BLaER1 (cell line): ENCODE data around the gene XPR1.

Source experiments
- H3K27ac ChIP-seq: shearing (Covaris generic); formaldehyde crosslinking; 2 replicates; pipeline ENCODE4 v1.8.1; 2022
- H3K27me3 ChIP-seq: shearing (Covaris generic); formaldehyde crosslinking; 2 replicates; pipeline ENCODE4 v1.8.1; 2022
- H3K36me3 ChIP-seq: shearing (Covaris generic); formaldehyde crosslinking; 2 replicates; pipeline ENCODE4 v1.8.1; 2022
- H3K4me1 ChIP-seq: shearing (Covaris generic); formaldehyde crosslinking; 2 replicates; pipeline ENCODE4 v1.8.1; 2022
- H3K4me2 ChIP-seq: shearing (Covaris generic); formaldehyde crosslinking; 2 replicates; pipeline ENCODE4 v1.8.1; 2022
- H3K4me3 ChIP-seq: shearing (Covaris generic); formaldehyde crosslinking; 2 replicates; pipeline ENCODE4 v1.8.1; 2022
- H3K9ac ChIP-seq: shearing (Covaris generic); formaldehyde crosslinking; 2 replicates; pipeline ENCODE4 v1.8.1; 2022
- H3K9me3 ChIP-seq: shearing (Covaris generic); formaldehyde crosslinking; 2 replicates; pipeline ENCODE4 v1.8.1; 2022
- H4K20me1 ChIP-seq: shearing (Covaris generic); formaldehyde crosslinking; 2 replicates; pipeline ENCODE4 v1.8.1; 2022
- Cebpa-rat ChIP-seq: shearing (Covaris generic); IDR thresholded peaks from 2 replicates; pipeline ENCODE4 v1.8.1; 2022

Gene XPR1

GRCh38 chr1:180928331-180929230 lies 296.8 kb downstream of the XPR1 start:
- Histone ChIP-seq H3K4me2 (peak overlapping the region; percentile 92), H4K20me1 (no peaks in the 10 kb centered on the region), H3K27me3 (no peaks in the 10 kb centered on the region), H3K9me3 (no peaks in the 10 kb centered on the region), H3K4me3 (peak overlapping the region; percentile 26; the same call in 1 of the 2 replicates), H3K36me3 (no peaks in the 10 kb centered on the region), H3K4me1 (peaks cover 100% of the 10 kb centered on the region), H3K27ac (peak overlapping the region; percentile 78), H3K9ac (peak overlapping the region; percentile 49)
- TF ChIP-seq Cebpa-rat, result no peak

- TF ChIP-seq Cebpa-rat, result no peak
- no peaks in the 10 kb centered on the region for H3K27me3 ChIP-seq
- H3K9me3 ChIP-seq, result no peaks in the 10 kb centered on the region
- H3K27ac ChIP-seq, result peak overlapping the region; percentile 78
- peak overlapping the region; percentile 92 for H3K4me2 ChIP-seq
- no peak overlapping the region for H3K4me3 ChIP-seq
- H3K4me1 ChIP-seq, result peaks cover 100% of the 10 kb centered on the region
- no peak overlapping the region; the same call in 1 of the 2 replicates for H3K9ac ChIP-seq
- no peaks in the 10 kb centered on the region for H3K36me3 ChIP-seq
- H4K20me1 ChIP-seq, result no peaks in the 10 kb centered on the region
These were observed 297.6 kb downstream of the XPR1 start for GRCh38 chr1:180929389-180929788.

DNA sequence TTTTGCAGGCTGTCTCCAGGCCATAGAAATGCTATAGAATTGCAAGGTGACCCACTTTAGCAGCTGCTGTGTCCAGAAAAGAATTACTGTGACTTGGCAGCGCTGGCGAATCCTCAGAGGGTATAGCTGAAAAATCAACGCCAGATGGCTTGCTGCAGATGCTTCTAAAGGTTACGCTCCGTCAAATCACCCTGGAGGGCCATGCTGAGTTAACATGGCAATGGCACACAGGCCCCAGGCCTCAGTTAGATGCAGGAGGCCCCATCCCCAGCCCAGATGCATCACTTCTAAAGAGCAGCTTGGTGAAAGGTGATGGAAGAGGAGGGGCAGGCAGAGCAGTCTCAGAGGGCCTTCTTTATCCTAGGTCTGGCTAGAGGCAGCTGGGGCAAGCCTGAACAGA lies 298.9 kb downstream of the XPR1 start:
- Histone ChIP-seq H3K4me1 (peaks cover 100% of the 10 kb centered on the region), H3K4me3 (no peak overlapping the region), H3K27me3 (no peaks in the 10 kb centered on the region), H3K36me3 (no peaks in the 10 kb centered on the region), H4K20me1 (no peaks in the 10 kb centered on the region), H3K27ac (peak overlapping the region; percentile 78), H3K9me3 (no peaks in the 10 kb centered on the region), H3K4me2 (peak overlapping the region; percentile 92), H3K9ac (peak overlapping the region; percentile 23; the same call in 1 of the 2 replicates)
- TF ChIP-seq Cebpa-rat, result no peak

GRCh38 chr1:180931529-180931928 lies 299.7 kb downstream of the XPR1 start:
- Histone ChIP-seq H3K27me3 (no peaks in the 10 kb centered on the region), H4K20me1 (no peaks in the 10 kb centered on the region), H3K4me1 (peaks cover 100% of the 10 kb centered on the region), H3K9me3 (no peaks in the 10 kb centered on the region), H3K27ac (peak overlapping the region; percentile 78), H3K4me2 (peak overlapping the region; percentile 92), H3K36me3 (no peaks in the 10 kb centered on the region), H3K9ac (peak overlapping the region; percentile 23), H3K4me3 (no peak overlapping the region)
- peak; percentile 84 for TF ChIP-seq Cebpa-rat

- peak overlapping the region; percentile 23; the same call in 1 of the 2 replicates for H3K9ac ChIP-seq
- H3K4me1 ChIP-seq, result peaks cover 100% of the 10 kb centered on the region
These were observed 300.6 kb downstream of the XPR1 start for GRCh38 chr1:180932378-180932777.

DNA sequence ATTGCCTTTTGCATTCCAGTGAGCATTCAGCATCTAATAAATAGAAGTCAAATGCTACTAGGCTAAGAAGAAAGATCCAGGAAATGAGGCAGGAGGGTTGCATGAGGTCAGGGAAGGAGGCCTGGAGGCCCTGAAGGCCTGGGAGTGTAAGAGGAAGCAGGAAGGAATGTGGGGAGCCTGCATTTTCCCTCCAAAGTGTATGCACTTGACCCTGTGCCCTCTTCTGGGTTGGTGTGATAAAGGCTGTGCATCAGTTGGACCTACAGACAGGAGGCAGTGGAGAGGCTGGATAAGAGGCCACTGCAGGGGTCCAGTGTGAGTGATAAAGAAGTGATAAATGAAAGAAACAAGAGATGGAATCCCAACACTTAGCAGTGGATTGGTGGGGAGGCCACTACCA lies 301.3 kb downstream of the XPR1 start:
- Histone ChIP-seq H3K4me2 (peak overlapping the region; percentile 92), H3K4me3 (no peak overlapping the region), H4K20me1 (no peaks in the 10 kb centered on the region), H3K36me3 (no peaks in the 10 kb centered on the region), H3K27me3 (no peaks in the 10 kb centered on the region), H3K9me3 (no peaks in the 10 kb centered on the region), H3K4me1 (peaks cover 100% of the 10 kb centered on the region), H3K27ac (peak overlapping the region; percentile 78; the same call in 1 of the 2 replicates), H3K9ac (no peak overlapping the region)
- TF ChIP-seq Cebpa-rat, result no peak

More at GRCh38 chr1:180932378-180932777, 300.6 kb downstream of the XPR1 start:
- Histone ChIP-seq H3K27me3 (no peaks in the 10 kb centered on the region), H3K36me3 (no peaks in the 10 kb centered on the region), H3K4me3 (no peak overlapping the region), H4K20me1 (no peaks in the 10 kb centered on the region), H3K27ac (peak overlapping the region; percentile 78), H3K4me2 (peak overlapping the region; percentile 92), H3K9me3 (no peaks in the 10 kb centered on the region)
- no peak for TF ChIP-seq Cebpa-rat

DNA sequence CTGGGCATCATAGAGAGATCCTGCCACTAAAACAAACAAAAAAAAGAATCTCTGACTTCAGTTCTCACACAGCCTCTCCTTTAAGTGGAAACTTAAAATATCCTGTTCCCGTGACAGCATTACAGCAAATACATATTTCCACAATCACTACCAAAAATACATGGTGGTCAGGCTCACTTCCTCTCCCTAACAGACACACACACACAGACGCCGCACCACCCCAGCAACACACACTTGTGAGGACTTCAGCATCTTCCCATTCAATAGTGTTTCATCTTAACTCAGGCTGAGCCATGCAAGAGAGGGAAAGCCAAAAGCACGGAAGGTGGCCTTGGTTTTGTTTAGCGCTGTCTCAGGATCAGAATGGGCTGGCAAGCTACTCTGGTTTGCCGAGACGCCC lies 302.7 kb downstream of the XPR1 start:
- Histone ChIP-seq H3K9ac (peak overlapping the region; percentile 54), H3K27me3 (no peaks in the 10 kb centered on the region), H3K4me3 (peak overlapping the region; percentile 27), H3K9me3 (no peaks in the 10 kb centered on the region), H3K36me3 (no peaks in the 10 kb centered on the region), H3K4me1 (peaks cover 100% of the 10 kb centered on the region), H3K4me2 (peak overlapping the region; percentile 92), H3K27ac (peak overlapping the region; percentile 75), H4K20me1 (no peaks in the 10 kb centered on the region)
- no peak for TF ChIP-seq Cebpa-rat

- Histone ChIP-seq H3K9ac (peak overlapping the region; percentile 54), H3K9me3 (no peaks in the 10 kb centered on the region)
- no peak for TF ChIP-seq Cebpa-rat
These were observed 303.7 kb downstream of the XPR1 start for GRCh38 chr1:180935326-180936109.

GRCh38 chr1:180936110-180937011 lies 304.5 kb downstream of the XPR1 start:
- H3K36me3 ChIP-seq, result 0 out of 2 replicates have a peak, but pooled peaks cover 3% of the 10 kb centered on the region
- peak overlapping the region; percentile 92 for H3K4me2 ChIP-seq
- H4K20me1 ChIP-seq, result no peaks in the 10 kb centered on the region
- peak overlapping the region; percentile 54; the same call in 1 of the 2 replicates for H3K9ac ChIP-seq
- TF ChIP-seq Cebpa-rat, result no peak
- H3K4me3 ChIP-seq, result no peak overlapping the region
- no peaks in the 10 kb centered on the region for H3K27me3 ChIP-seq
- H3K4me1 ChIP-seq, result peaks cover 96% of the 10 kb centered on the region
- no peaks in the 10 kb centered on the region for H3K9me3 ChIP-seq
- H3K27ac ChIP-seq, result peak overlapping the region; percentile 75

More at GRCh38 chr1:180935326-180936109, 303.7 kb downstream of the XPR1 start:
- no peaks in the 10 kb centered on the region for H3K36me3 ChIP-seq
- no peaks in the 10 kb centered on the region for H3K27me3 ChIP-seq
- peak overlapping the region; percentile 75 for H3K27ac ChIP-seq
- H3K4me1 ChIP-seq, result peaks cover 100% of the 10 kb centered on the region
- peak overlapping the region; percentile 27; the same call in 1 of the 2 replicates for H3K4me3 ChIP-seq
- H3K4me2 ChIP-seq, result peak overlapping the region; percentile 92
- H4K20me1 ChIP-seq, result no peaks in the 10 kb centered on the region
